HG03460 (cell line): Measurements from ENCODE around the gene SLC1A1.
"Not testable (repeated sequence)": the region's sequence is repeated elsewhere in the genome, so short reads cannot be mapped to it uniquely, and the experiment has no call there.

Source experiments
- ATAC-seq: cut with Tn5 transposase; IDR thresholded peaks from one replicate; pipeline ENCODE4 v1.9.1; 2021; ENCODE audit not compliant: unreplicated experiment

SLC1A1 gene

GRCh38 chr9:4504250-4504649 lies 14.0 kb downstream of the SLC1A1 start:
- no peak for ATAC-seq

DNA sequence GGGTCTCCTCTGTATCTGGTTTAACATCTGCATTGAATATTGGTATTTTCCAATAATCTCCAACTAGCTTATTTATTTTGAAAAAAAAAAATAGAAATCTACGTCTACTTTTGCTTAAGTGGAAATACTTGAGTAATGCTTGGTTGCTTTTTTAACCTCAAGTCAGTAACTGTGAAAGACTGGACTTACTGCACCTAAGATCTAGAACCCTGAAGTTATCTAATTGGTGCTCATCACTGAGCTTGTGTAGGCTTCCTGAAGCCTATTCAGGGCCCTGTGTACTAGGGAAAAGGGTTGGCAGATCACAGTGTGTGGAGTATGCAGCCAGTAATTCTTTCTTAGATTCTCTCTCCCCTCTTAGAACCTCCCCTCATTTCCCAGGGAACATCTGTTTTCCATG lies 16.2 kb downstream of the SLC1A1 start:
- ATAC-seq, result no peak

- ATAC-seq, result no peak
These were observed 17.2 kb downstream of the SLC1A1 start for GRCh38 chr9:4507306-4508130.

DNA sequence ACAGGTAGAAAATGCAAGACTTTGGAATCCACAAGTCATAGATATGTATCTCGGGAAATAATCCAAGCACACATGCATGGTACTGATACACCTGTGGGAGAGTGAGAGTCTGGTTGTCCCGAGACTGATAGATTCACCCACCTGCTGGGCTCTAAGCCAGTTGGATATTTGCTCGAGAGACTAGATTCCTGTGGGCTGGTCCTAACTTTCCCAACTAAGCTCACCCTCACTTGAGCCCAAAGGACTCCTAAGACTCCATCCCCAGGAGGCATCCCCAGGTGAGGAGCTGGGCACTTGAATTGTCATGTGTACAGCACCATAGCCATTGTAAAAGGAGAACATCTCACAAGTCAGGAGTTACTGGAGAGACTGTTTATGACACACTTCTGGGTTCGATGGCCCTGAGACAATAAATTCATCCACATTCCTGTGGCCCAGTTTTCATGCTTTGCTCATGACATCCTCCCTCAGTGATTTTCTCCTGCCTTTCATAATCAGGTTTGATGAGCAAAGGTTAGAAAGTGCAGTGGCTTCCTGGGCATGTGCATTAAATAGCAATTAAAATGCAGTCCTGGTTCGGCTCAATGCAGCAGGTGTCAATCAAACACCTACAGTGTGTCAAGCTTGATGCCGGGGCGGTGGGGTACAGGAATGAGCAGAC lies 18.1 kb downstream of the SLC1A1 start:
- no peak for ATAC-seq

DNA sequence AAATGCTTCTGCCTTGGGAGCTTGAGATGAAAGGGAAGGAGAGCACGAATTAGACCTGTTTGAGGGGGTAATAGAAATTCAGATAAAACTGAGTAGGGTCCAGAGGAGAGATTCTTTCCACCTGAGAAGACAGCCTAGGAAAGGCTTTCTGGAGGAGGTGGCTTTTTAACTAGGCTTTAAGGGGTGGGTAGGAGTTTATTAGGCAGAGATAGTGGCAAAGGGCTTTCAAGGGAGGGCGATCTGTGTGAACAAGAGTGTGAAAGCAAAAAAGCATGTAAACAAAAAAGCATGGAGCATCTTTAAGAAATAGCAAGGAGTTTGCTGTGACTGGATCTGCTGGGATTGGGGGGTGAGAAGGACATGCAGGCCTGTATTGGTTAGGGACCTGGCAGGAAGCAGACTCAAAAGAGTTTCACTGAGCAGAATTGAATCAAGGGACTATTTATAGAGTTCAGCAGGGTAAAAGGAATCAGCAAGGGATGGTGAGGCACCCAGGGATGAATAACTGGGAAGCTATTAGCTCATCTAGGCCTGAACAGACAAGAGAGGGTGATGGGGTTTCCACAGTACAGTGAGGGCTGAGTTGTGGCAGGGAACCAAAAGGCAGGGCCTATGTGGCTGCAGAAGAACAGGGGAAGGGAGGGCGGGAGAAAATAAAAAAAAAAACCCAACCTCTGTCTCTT lies 18.8 kb downstream of the SLC1A1 start:
- no peak for ATAC-seq

DNA sequence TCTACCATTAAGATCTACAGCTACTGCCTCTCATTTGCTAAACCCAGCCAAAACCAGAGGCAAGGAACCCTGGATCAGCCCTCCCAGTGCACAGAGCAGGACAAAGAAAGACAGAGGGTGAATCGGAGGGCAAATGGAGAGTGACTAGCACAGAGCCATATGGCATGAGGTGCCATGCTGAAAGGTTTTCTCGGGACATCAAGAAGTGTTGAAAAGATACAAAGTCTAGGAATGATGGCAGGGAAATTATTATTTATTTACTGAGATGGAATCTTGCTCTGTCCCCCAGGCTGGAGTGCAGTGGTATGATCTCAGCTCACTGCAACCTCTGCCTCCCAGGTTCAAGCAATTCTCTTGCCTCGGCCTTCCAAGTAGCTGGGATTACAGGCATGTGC lies 19.3 kb downstream of the SLC1A1 start:
- no peak for ATAC-seq

DNA sequence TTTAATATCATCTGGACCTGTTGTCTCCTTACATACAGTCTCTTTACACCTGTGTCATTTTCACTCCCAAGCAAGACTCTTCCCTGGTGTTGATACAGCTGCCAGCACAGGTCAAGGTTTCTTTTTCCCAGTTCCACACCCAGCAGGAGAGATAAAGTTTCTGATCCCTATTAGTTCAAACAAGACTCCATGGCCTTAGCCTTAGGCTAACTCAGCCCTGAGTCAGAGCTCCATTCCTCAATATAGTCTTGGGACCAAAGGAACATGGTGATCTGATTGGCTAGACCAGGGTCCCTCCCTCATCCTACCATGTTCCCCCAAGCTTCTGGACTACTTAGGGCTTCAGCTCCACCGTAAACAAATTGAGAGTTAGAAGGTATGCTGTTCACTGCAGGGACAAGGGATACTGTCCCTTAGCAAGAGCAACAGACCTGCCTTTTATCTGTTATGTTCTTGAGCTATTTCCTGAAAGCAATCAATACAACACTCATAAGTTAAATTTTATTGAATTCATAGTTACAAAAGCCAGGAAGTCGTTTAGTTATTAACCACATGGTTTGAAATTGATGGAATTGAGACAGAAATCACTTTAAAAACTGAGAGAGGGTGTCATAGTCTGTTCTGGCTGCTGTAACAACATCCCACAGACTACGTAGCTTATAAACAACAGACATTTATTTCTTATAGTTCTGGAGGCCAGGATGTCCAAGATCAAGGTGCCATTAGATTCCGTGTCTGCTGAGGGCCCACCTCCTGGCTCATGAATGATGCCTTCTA lies 20.5 kb downstream of the SLC1A1 start:
- no peak for ATAC-seq

- no peak for ATAC-seq
These were observed 24.2 kb downstream of the SLC1A1 start for GRCh38 chr9:4514252-4515128.

GRCh38 chr9:4515958-4516375 lies 25.7 kb downstream of the SLC1A1 start:
- no peak for ATAC-seq

- ATAC-seq, result no peak
These were observed 27.0 kb downstream of the SLC1A1 start for GRCh38 chr9:4517274-4517673.

GRCh38 chr9:4519604-4520003 lies 29.3 kb downstream of the SLC1A1 start:
- ATAC-seq, result no peak

DNA sequence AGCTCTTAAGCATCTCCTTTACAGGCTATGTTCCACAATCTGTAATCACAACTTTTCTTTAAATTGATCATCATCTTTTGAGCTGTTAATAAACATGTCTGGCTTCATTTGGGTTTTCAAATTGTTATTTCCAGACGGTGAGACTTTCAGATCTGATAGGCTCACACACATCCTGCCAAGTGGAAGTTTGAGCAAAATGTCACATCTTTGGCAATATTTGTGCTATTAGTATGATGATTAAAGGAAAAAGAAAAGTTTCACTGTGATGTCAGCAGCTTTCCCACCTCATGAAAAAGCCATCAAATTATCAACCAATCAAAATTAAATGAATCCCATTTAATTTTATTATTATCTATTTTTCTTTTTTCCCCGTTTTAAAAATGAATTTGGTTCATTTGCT lies 29.8 kb downstream of the SLC1A1 start:
- no peak for ATAC-seq

GRCh38 chr9:4530375-4530774 lies 40.1 kb downstream of the SLC1A1 start:
- ATAC-seq, result no peak

DNA sequence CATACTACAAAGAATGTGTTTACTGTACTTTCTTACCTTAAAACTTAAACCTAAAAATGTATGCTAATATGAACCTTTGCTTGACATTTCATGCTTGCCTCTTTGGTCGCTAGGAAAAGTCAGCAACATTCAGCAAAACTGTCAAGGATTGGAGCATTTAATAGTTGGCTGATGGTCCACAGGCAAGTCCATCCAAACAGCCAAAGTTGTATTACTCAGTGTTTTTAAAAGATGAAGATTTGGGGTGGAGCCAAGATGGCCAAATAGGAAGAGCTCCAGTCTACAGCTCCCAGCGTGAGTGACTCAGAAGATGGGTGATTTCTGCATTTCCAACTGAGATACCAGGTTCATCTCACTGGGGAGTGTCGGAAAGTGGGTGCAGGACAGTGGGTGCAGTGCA lies 40.6 kb downstream of the SLC1A1 start:
- not testable (repeated sequence) for ATAC-seq

- ATAC-seq, result not testable (repeated sequence)
These were observed 41.1 kb downstream of the SLC1A1 start for GRCh38 chr9:4531355-4531754.

DNA sequence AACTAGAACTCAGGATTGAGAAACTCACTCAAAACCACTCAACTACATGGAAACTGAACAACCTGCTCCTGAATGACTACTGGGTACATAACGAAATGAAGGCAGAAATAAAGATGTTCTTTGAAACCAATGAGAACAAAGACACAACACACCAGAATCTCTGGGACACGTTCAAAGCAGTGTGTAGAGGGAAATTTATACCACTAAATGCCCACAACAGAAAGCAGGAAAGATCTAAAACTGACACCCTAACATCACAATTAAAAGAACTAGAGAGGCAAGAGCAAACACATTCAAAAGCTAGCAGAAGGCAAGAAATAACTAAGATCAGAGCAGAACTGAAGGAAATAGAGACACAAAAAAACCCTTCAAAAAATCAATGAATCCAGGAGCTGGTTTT lies 43.6 kb downstream of the SLC1A1 start:
- not testable (repeated sequence) for ATAC-seq

DNA sequence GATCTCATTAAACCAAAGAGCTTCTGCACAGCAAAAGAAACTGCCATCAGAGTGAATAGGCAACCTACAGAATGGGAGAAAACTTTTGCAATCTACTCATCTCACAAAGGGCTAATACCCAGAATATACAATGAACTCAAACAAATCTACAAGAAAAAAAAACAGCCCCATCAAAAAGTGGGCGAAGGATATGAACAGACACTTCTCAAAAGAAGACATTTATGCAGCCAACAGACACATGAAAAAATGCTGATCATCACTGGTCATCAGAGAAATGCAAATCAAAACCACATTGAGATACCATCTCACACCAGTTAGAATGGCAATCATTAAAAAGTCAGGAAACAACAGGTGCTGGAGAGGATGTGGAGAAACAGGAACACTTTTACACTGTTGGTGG lies 45.9 kb downstream of the SLC1A1 start:
- not testable (repeated sequence) for ATAC-seq

GRCh38 chr9:4537581-4537980 lies 47.3 kb downstream of the SLC1A1 start:
- no peak for ATAC-seq

DNA sequence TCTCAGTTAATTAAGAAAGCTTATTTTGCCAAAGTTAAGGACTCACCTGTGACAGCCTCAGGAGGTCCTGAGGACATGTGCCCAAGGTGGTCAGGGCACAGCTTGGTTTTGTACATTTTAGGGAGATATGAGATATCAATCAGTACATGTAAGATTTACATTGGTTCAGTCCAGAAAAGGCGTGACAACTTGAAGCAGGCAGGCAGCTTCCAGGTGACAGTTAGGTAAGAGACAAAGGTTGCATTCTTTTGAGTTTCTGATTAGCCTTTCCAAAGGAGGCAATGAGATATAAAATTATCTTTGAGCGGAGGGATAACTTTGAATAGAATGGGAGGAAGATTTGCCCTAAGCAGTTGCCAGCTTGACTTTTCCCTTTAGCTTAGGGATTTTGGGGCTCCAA lies 47.8 kb downstream of the SLC1A1 start:
- ATAC-seq, result no peak

DNA sequence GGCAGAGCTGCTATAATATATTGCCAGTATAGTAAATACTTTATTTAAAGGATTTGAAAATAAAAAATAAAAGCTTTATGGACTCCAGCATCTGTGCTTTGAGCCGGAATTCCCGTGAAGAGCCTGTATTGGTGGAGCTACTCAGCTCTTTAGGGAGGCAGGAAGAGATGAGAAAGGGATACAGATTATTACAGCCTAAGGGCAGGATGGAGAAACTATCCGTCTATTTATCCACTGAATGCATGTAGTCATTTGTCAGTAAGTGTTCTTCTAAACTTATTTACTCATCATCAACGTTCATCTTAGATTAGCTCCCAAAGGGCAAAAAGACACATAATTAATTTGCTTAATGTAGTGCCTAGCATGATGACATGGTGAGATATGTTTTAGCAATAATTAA lies 48.4 kb downstream of the SLC1A1 start:
- ATAC-seq, result no peak
